Kidney (tissue), 14 donors: Measurements from ENCODE around the gene STK11IP. TPM values are rescaled to one million over a fixed set of nuclear protein-coding genes. Genes with fewer than 3 reads are reported as not detected.

Source experiments
- DNase-seq, 5 donors: peaks; one replicate each; pipeline ENCODE4 v3.0.0-alpha.2; 2013 to 2020
- FAIRE-seq: peaks from 2 replicates; lab custom pipeline; 2012; peaks lifted over from hg19 to GRCh38; lab: Jason Lieb, UNC
- H3K27ac ChIP-seq, 2 donors: one replicate each; pipeline ENCODE4 v1.7.0; 2013; ENCODE audit warnings: low read depth in 2 of 2, low read length in 2 of 2, inconsistent platforms in 1 of 2
- H3K27me3 ChIP-seq: one replicate; pipeline ENCODE4 v1.7.1; 2013; ENCODE audit warnings: low read length, inconsistent platforms; ENCODE audit not compliant: control insufficient read depth, insufficient read depth
- H3K36me3 ChIP-seq, 3 donors: one replicate each; pipeline versions ENCODE4 v1.7.0 to v1.7.1; 2013; ENCODE audit warnings: low read length in 3 of 3, control low read depth in 1 of 3, inconsistent platforms in 1 of 3; ENCODE audit not compliant: insufficient read depth in 3 of 3, control insufficient read depth in 2 of 3
- H3K4me1 ChIP-seq, 3 donors: one replicate each; pipeline versions ENCODE4 v1.7.0 to v1.7.1; 2013; ENCODE audit warnings: low read length in 3 of 3, inconsistent platforms in 1 of 3, low read depth in 1 of 3; ENCODE audit not compliant: control insufficient read depth in 2 of 3, insufficient read depth in 2 of 3
- H3K4me3 ChIP-seq, 3 donors: one replicate each; pipeline versions ENCODE4 v1.7.0 to v1.8.1; 2013; ENCODE audit warnings: low read length in 3 of 3, control low read depth in 1 of 3, inconsistent platforms in 1 of 3
- H3K9ac ChIP-seq, 3 donors: one replicate each; pipeline versions ENCODE4 v1.7.0 to v1.7.1; 2013; ENCODE audit warnings: low read length in 3 of 3, control low read depth in 1 of 3, inconsistent platforms in 1 of 3
- H3K9me3 ChIP-seq, 3 donors: one replicate each; pipeline versions ENCODE4 v1.7.0 to v1.7.1; 2013; ENCODE audit warnings: low read length in 3 of 3, control low read depth in 1 of 3, inconsistent platforms in 1 of 3; ENCODE audit not compliant: control insufficient read depth in 2 of 3, insufficient read depth in 1 of 3
- CTCF ChIP-seq: IDR thresholded peaks from 3 replicates; pipeline ENCODE4 v1.5.1; 2012; ENCODE audit warnings: mild to moderate bottlenecking, moderate library complexity, borderline replicate concordance; ENCODE audit not compliant: insufficient read depth; ENCODE audit errors: extremely low read depth
- intact Hi-C: fragments of 100-400 bp; cut with DNase I; formaldehyde crosslinking; loops from one replicate; pipeline ENCODE4 v1.11.1; 2022
- polyA plus RNA-seq: library from polyadenylated mRNA; stranded (reverse); fragments of 350-450 nt; fragmentation: Illumina TruSeq; extraction: RNeasy Lipid Tissue Mini Kit (QIAGEN cat#74804); gene quantifications from one replicate; pipeline ENCODE4 v1.2.3, GENCODE V29; 2014; ENCODE audit warnings: low read depth, low replicate concordance; ENCODE audit not compliant: insufficient read depth
- total RNA-seq: library from RNA; stranded (reverse); fragmentation: NEBNext Ultra II Directional; extraction: Animal tissue kit (Norgen Biotek cat#: 25700); gene quantifications from one replicate; pipeline ENCODE4 v1.2.1, GENCODE V29; 2021
- donor health status: control.
- donor health status: control.
- donor health status: control.
- donor health status: control.
- donor health status: control.
- donor health status: DM: yes; HTN: yes; CAD: no.
- donor health status: Normal renal cell carcinoma (clear cell type).

Gene STK11IP
- total and polyA plus RNA-seq, 2 donors from 2014 or later = 12.5 to 33.7 TPM

DNA sequence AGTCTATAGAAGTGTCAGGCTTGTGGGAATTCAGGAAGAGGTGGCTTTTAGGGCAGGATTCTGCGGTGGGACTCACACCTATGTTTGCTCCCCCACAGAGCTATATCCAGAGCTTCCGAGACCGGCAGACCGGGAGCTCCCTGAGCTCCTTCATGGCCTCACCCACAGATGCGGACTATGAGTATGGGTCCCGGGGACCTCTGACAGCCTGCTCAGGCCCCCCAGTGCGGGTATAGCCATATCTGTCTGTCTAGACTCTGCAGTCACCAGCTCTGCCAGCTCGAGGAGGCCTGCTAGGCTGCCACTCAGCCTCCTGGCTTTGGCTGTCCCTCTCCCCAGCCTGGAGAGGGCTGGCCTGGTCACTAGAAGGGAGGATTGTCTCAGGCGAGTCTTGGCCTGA, 48.0 kb upstream of the STK11IP start:
- DNase-seq (no peak), FAIRE-seq (no peak)
- no peak for TF ChIP-seq CTCF
- Histone ChIP-seq H3K9me3 (no peaks in the 10 kb centered on the region), H3K36me3 (no peaks in the 10 kb centered on the region), H3K4me3 (no peak overlapping the region), H3K27ac (no peak overlapping the region), H3K27me3 (no peaks in the 10 kb centered on the region), H3K4me1 (peaks cover 0 to 13% (median 0%) of the 10 kb centered on the region in 3 donors), H3K9ac (no peak overlapping the region)
- intact Hi-C loops = no loop called here

DNA sequence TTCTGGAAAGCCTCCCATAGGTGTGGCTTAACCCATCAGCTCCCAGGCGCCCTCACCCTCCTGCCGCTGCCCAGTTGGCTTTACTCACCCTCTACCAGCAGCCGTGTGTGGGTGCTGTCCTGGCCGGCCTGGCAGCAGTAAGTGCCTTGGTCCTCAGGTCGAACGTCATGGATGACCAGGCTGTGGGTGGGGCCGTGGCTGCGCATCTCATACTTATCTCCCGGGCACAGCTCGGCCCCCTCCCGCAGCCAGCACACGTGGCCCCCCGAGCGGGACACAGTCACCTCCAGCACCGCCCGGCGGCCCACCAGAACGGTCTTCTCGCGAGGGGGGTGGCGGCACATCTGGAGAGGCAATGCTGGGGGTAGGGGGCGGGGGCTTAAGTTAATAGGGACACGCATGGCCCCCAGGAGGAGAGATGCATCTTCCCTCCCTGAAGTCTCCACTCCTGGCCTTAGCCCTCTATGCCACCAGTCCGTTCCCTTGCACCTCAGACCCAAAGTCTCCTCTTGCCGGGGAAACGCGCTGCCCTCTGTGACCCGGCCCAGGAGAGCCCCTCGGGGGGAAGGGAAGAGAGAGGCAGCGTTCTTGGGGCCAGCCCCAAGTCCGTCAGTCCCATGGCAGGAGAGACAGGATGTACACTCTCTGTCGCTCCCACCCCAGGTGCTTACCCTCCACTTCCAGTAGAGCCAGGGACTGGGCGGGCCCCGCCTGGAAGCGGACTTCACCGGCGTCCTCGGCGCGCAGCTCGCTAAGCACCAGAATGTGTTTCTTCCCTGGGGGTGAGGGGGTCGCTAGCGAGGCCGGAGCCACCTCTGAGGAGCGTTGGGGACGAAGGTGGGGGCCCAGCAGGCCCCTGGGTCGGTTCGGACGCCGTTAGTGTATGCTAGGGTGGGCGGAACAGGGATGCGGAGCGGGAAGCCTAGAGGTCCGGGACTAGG, 45.9 kb upstream of the STK11IP start:
- Histone ChIP-seq H3K27ac (no peak overlapping the region), H3K27me3 (no peaks in the 10 kb centered on the region), H3K36me3 (no peaks in the 10 kb centered on the region), H3K4me1 (peaks cover 0 to 12% (median 0%) of the 10 kb centered on the region in 3 donors), H3K9ac (no peak overlapping the region), H3K4me3 (peak overlapping the region in 2 of 3 donors; percentile 38 to 57), H3K9me3 (no peaks in the 10 kb centered on the region)
- intact Hi-C loops = no loop called here
- FAIRE-seq (no peak), DNase-seq (peak in 3 of 5 donors; percentile 31 to 83 (median 79))
- TF ChIP-seq CTCF = no peak

DNA sequence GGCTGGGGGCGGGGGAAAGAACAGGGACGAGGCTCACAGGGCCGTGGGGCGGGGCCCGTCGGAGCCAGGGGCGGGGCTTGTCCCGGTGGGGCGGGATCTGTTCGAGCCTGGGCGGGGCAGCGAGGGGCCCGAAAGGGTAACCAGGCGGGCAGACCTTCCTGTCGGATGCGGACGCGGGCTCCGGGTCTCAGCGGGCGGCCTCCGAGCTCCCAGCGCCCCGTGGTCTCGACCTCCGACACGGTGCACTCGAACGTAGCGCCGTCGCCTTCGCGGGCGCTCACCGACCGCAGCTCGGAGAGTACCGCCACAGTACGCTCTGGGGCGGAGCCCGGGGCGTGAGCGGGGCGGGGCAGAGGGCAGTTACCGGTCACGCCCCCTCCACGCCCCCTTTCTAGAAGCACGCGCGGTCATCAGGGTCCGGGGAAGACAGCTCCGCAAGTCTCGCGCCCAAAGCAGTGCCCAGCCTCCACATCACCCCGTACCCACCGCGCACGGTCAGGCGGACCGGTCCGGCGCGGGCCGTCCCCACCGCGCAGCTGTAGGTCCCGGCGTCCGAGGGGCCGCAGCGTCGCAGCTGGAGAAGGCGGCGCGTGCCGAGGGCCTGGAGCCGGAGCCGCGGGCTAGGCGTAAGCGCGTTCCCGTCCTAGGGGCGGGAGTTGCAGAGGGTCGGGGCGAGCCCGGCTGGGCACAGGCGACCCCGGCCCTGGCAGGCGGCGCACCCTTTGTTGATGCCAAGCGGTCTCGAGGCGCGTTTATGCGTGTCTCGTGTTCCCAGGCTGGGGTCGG, 45.1 kb upstream of the STK11IP start:
- Histone ChIP-seq H3K36me3 (no peaks in the 10 kb centered on the region), H3K9ac (peak overlapping the region in 1 of 3 donors; percentile 43), H3K4me1 (peaks cover 0 to 12% (median 0%) of the 10 kb centered on the region in 3 donors), H3K27ac (no peak overlapping the region), H3K27me3 (no peaks in the 10 kb centered on the region), H3K9me3 (no peaks in the 10 kb centered on the region), H3K4me3 (peak overlapping the region; percentile 57 to 60 (median 58))
- no peak for FAIRE-seq
- DNase-seq = peak; percentile 93 to 97 (median 94)
- TF ChIP-seq CTCF = no peak
- intact Hi-C loops = no loop called here
